ENCODE measurements around the gene BCOR. TPM values are rescaled to one million over a fixed set of nuclear protein-coding genes. Genes with fewer than 3 reads are reported as not detected.

The BCOR gene
- total and polyA plus RNA-seq, 9 of the 15 experiments (the other 6 are each of a cell fraction or from before 2014, with no cell fraction given), result 27.5 to 113 (median 37.6) TPM

DNA sequence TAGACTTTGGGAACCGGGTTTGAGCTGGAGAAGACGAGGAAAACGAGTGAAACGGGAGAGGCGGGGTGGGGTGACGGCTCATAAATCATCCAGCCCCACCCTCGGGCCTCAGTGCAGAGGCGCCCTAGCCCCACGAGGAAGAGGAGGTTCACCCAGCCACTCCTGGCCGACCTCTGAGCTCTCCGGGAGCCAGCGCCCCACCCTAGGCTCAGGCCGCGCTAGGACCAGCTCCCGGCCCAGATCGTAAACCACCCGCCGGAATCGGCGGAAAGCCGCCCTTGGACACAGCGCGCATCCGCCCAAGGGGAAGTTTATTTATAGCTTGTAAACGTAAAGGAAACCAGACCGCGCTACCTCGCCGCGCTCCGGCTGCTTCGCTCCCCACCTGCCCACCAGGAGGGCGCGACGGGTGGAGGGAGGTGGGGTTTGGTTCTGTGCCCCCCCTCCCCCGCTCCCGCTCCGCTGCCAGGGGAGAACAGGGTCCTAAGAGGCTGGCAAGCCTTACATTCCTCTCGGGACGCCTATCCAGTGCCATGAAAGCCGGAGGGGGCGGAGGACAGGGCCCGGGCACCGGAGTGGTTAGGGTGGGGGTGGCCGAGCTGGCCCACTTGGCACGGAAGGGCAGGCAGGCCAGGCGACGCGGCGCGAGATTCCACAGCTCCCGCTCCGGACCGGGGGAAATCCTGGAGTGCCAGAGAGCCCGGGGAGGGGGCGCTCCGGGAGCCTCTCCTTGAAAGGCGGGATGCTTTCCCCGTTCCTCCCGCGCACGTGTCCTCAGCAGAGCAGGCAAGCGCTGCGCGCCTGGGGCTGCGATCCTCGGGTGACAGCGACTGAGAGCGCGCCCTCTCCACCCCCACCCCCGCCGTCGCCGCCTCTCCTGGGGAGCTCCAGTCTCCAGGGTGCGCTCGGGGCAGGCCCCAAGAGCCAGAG, 84.2 kb downstream of the BCOR start (continued):
- TF ChIP-seq, protein P1, sequence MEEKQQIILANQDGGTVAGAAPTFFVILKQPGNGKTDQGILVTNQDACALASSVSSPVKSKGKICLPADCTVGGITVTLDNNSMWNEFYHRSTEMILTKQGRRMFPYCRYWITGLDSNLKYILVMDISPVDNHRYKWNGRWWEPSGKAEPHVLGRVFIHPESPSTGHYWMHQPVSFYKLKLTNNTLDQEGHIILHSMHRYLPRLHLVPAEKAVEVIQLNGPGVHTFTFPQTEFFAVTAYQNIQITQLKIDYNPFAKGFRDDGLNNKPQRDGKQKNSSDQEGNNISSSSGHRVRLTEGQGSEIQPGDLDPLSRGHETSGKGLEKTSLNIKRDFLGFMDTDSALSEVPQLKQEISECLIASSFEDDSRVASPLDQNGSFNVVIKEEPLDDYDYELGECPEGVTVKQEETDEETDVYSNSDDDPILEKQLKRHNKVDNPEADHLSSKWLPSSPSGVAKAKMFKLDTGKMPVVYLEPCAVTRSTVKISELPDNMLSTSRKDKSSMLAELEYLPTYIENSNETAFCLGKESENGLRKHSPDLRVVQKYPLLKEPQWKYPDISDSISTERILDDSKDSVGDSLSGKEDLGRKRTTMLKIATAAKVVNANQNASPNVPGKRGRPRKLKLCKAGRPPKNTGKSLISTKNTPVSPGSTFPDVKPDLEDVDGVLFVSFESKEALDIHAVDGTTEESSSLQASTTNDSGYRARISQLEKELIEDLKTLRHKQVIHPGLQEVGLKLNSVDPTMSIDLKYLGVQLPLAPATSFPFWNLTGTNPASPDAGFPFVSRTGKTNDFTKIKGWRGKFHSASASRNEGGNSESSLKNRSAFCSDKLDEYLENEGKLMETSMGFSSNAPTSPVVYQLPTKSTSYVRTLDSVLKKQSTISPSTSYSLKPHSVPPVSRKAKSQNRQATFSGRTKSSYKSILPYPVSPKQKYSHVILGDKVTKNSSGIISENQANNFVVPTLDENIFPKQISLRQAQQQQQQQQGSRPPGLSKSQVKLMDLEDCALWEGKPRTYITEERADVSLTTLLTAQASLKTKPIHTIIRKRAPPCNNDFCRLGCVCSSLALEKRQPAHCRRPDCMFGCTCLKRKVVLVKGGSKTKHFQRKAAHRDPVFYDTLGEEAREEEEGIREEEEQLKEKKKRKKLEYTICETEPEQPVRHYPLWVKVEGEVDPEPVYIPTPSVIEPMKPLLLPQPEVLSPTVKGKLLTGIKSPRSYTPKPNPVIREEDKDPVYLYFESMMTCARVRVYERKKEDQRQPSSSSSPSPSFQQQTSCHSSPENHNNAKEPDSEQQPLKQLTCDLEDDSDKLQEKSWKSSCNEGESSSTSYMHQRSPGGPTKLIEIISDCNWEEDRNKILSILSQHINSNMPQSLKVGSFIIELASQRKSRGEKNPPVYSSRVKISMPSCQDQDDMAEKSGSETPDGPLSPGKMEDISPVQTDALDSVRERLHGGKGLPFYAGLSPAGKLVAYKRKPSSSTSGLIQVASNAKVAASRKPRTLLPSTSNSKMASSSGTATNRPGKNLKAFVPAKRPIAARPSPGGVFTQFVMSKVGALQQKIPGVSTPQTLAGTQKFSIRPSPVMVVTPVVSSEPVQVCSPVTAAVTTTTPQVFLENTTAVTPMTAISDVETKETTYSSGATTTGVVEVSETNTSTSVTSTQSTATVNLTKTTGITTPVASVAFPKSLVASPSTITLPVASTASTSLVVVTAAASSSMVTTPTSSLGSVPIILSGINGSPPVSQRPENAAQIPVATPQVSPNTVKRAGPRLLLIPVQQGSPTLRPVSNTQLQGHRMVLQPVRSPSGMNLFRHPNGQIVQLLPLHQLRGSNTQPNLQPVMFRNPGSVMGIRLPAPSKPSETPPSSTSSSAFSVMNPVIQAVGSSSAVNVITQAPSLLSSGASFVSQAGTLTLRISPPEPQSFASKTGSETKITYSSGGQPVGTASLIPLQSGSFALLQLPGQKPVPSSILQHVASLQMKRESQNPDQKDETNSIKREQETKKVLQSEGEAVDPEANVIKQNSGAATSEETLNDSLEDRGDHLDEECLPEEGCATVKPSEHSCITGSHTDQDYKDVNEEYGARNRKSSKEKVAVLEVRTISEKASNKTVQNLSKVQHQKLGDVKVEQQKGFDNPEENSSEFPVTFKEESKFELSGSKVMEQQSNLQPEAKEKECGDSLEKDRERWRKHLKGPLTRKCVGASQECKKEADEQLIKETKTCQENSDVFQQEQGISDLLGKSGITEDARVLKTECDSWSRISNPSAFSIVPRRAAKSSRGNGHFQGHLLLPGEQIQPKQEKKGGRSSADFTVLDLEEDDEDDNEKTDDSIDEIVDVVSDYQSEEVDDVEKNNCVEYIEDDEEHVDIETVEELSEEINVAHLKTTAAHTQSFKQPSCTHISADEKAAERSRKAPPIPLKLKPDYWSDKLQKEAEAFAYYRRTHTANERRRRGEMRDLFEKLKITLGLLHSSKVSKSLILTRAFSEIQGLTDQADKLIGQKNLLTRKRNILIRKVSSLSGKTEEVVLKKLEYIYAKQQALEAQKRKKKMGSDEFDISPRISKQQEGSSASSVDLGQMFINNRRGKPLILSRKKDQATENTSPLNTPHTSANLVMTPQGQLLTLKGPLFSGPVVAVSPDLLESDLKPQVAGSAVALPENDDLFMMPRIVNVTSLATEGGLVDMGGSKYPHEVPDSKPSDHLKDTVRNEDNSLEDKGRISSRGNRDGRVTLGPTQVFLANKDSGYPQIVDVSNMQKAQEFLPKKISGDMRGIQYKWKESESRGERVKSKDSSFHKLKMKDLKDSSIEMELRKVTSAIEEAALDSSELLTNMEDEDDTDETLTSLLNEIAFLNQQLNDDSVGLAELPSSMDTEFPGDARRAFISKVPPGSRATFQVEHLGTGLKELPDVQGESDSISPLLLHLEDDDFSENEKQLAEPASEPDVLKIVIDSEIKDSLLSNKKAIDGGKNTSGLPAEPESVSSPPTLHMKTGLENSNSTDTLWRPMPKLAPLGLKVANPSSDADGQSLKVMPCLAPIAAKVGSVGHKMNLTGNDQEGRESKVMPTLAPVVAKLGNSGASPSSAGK (IDR thresholded peaks at IDR 0.05), result peak; percentile 86
- TF ChIP-seq HOXB6 (CRISPR knock-in tag; IDR thresholded peaks at IDR 0.05; ENCODE audit: borderline replicate concordance) (no peak), MCM3 (IDR thresholded peaks at IDR 0.05) (no peak), ETS2 (tag; IDR thresholded peaks at IDR 0.05; ENCODE audit: borderline replicate concordance, poor library complexity, severe bottlenecking) (no peak), MTA1 (IDR thresholded peaks at IDR 0.05; ENCODE audit: borderline replicate concordance) (no peak), CBFA2T3 (IDR thresholded peaks at IDR 0.05) (no peak), ZNF785 (CRISPR knock-in tag; IDR thresholded peaks at IDR 0.05) (no peak), JUND (IDR thresholded peaks at IDR 0.05; ENCODE audit: borderline replicate concordance, low read depth, low read length) (no peak), JUND (tag; IDR thresholded peaks at IDR 0.05; ENCODE audit: borderline replicate concordance, low read depth, low read length) (no peak)
- TF ChIP-seq, protein P2, sequence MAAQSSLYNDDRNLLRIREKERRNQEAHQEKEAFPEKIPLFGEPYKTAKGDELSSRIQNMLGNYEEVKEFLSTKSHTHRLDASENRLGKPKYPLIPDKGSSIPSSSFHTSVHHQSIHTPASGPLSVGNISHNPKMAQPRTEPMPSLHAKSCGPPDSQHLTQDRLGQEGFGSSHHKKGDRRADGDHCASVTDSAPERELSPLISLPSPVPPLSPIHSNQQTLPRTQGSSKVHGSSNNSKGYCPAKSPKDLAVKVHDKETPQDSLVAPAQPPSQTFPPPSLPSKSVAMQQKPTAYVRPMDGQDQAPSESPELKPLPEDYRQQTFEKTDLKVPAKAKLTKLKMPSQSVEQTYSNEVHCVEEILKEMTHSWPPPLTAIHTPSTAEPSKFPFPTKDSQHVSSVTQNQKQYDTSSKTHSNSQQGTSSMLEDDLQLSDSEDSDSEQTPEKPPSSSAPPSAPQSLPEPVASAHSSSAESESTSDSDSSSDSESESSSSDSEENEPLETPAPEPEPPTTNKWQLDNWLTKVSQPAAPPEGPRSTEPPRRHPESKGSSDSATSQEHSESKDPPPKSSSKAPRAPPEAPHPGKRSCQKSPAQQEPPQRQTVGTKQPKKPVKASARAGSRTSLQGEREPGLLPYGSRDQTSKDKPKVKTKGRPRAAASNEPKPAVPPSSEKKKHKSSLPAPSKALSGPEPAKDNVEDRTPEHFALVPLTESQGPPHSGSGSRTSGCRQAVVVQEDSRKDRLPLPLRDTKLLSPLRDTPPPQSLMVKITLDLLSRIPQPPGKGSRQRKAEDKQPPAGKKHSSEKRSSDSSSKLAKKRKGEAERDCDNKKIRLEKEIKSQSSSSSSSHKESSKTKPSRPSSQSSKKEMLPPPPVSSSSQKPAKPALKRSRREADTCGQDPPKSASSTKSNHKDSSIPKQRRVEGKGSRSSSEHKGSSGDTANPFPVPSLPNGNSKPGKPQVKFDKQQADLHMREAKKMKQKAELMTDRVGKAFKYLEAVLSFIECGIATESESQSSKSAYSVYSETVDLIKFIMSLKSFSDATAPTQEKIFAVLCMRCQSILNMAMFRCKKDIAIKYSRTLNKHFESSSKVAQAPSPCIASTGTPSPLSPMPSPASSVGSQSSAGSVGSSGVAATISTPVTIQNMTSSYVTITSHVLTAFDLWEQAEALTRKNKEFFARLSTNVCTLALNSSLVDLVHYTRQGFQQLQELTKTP (IDR thresholded peaks at IDR 0.05; ENCODE audit: low read depth in 1 of 2, partially characterized antibody in 2 of 2), result no peak
